C4-2B (cell line): ENCODE results near the gene UAP1L1.

Source experiments
- H3K27ac ChIP-seq: fragments of 450-650 bp; 2 replicates; pipeline ENCODE4 v1.5.1; 2017
- ZFX ChIP-seq: fragments of 450-650 bp; IDR thresholded peaks from 2 replicates; pipeline ENCODE4 v1.6.1; 2017
- TF ChIP-seq, protein P1 (sequence below): fragments of 450-650 bp; conservative IDR thresholded peaks from 2 replicates; pipeline ENCODE4 v1.5.1; 2017; ENCODE audit warnings: mild to moderate bottlenecking

The UAP1L1 gene

GRCh38 chr9:137103206-137103999 lies 26.1 kb downstream of the UAP1L1 start:
- TF ChIP-seq, protein P1, sequence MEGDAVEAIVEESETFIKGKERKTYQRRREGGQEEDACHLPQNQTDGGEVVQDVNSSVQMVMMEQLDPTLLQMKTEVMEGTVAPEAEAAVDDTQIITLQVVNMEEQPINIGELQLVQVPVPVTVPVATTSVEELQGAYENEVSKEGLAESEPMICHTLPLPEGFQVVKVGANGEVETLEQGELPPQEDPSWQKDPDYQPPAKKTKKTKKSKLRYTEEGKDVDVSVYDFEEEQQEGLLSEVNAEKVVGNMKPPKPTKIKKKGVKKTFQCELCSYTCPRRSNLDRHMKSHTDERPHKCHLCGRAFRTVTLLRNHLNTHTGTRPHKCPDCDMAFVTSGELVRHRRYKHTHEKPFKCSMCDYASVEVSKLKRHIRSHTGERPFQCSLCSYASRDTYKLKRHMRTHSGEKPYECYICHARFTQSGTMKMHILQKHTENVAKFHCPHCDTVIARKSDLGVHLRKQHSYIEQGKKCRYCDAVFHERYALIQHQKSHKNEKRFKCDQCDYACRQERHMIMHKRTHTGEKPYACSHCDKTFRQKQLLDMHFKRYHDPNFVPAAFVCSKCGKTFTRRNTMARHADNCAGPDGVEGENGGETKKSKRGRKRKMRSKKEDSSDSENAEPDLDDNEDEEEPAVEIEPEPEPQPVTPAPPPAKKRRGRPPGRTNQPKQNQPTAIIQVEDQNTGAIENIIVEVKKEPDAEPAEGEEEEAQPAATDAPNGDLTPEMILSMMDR: no peak
- TF ChIP-seq ZFX: no peak
- H3K27ac ChIP-seq: no peak overlapping the region

DNA sequence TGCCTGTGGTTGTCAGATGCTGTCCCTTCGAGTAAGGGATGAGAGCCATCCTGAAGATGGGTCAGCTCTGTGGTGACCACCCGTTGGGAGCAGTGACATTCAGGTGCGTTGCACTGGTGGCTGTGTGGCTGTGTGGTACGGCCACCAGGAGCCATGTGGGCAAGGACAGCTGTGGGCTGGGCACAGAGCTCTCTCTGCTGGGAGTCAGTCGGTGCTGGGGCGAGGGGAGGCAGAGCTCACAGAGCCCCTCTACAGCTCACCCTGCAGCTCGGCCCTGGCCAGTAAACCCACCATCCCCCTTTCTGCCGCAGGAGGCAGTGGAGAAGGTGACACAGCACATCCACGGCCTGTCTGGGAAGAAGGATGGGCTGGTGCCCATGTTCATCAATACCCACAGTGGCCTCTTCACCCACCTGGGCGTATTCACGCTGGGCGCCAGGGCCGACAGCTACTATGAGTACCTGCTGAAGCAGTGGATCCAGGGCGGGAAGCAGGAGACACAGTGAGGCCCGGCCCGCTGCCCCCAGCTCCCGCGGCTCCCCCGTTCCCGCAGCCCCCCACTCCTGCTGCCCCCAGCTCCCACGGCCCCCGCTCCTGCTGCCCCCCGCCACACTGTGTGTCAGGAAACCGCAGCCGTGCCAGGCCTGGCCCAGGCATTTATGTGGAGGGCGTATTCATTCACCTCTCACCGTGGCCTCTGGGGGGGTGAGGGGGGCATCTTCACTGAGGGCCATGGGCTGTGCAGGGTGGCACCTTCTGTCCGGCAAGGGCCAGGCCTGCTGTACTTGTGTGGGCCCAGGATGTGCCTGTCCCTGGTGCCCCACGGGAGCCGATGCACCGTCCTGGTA lies 28.7 kb downstream of the UAP1L1 start:
- no peak overlapping the region for H3K27ac ChIP-seq
- TF ChIP-seq, protein P1: no peak
- TF ChIP-seq ZFX: no peak

DNA sequence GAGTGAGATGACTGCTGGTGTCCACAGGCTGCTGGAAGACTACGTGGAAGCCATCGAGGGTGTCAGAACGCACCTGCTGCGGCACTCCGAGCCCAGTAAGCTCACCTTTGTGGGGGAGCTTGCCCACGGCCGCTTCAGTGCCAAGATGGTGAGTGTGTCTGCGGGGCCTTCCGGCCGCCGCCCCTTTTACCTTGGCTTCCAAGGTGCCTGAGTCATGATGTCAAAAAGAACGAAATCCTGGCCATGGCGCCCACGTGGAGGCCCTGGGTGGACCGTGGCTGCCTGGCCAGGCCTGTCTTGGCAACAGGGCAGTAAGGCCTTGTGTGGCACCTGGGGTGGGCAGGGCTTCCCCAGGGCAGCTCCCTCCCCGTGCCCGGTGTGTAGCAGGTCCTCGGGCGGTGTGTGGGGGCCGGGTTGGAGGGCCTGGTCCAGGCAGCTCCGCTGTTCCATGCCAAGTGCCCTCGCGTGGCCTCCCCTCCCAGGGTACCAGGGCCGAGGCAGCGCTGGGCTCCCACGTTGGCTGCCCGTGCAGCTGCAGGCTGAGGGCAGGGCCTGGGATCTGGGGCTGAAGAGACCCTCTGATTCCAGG lies 29.4 kb downstream of the UAP1L1 start:
- peak overlapping the region; percentile 20; the same call in 1 of the 2 replicates for H3K27ac ChIP-seq
- TF ChIP-seq ZFX: no peak
- TF ChIP-seq, protein P1: no peak

- peak overlapping the region; percentile 20; the same call in 1 of the 2 replicates for H3K27ac ChIP-seq
- TF ChIP-seq ZFX: no peak
- TF ChIP-seq, protein P1: no peak
Observed at GRCh38 chr9:137107312-137107921, 30.1 kb downstream of the UAP1L1 start.

GRCh38 chr9:137107982-137108381 lies 30.7 kb downstream of the UAP1L1 start:
- TF ChIP-seq, protein P1: no peak
- TF ChIP-seq ZFX: no peak
- peak overlapping the region; percentile 20; the same call in 1 of the 2 replicates for H3K27ac ChIP-seq

- no peak for TF ChIP-seq ZFX
- TF ChIP-seq, protein P1: no peak
Observed at GRCh38 chr9:137108608-137109249, 31.4 kb downstream of the UAP1L1 start.

More at GRCh38 chr9:137108608-137109249, 31.4 kb downstream of the UAP1L1 start:
- H3K27ac ChIP-seq: no peak overlapping the region
